GM19467 (cell line): ENCODE measurements around the gene PKHD1.

Source experiments
- ATAC-seq: cut with Tn5 transposase; IDR thresholded peaks from one replicate; pipeline ENCODE4 v1.9.1; 2021; ENCODE audit warnings: mild to moderate bottlenecking, moderate library complexity; ENCODE audit not compliant: unreplicated experiment

PKHD1 gene

DNA sequence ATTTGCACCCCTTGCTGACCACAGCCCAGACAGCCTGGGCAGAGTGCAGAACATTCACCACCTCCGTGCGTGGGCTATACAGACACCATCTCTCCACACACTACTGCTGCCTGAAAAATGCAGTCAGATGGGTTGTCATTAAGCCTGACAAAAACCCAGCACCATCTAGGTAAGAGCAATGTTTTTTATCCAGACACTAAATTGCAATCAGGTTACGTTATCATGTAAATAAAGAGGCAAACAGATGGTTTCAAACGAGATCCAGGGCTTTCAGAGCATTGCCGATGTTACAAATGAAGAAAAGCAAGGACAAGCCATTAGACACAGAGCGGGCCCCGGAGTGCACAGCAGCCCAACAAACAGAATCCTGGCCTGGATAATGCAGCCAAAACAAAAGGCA, 269.6 kb downstream of the PKHD1 start:
- no peak for ATAC-seq

DNA sequence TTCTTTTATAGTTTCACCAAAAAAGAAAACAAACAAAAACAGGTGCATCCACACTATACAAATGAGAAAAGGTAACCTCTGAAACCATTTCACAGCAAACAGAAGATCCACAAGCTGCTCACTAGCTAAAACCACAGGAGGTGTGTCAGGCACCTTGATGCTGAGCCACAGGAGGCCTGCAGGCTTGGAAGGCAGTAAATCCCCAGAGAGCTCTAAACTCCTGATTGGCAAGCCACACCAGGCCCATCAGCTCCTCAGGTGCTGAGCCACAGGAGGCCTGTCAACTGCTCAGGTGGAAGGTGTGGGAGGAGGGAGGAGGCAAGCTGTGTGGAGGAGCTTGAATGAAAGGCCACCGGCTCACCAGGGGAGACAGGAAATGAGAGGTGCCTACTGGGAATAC, 273.0 kb downstream of the PKHD1 start:
- no peak for ATAC-seq

DNA sequence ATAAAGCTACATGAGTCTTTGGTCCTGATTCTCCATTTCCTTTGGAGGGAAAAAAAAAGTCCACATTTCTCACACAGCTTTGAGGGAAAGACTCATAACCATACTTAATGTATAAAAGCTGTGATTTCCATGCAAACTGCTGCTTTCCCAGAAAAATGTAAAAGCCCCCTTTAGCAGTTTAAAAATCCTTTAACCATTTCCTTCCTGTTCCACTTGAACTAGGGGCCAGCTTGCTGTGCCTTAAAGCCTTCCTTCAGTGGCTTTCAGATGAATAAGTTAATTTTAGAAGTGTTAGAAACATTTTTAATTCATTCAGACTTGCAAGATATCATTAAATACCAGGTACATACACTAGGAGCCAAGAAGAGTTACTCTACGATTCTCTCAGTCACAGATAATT, 273.5 kb downstream of the PKHD1 start:
- ATAC-seq: no peak

DNA sequence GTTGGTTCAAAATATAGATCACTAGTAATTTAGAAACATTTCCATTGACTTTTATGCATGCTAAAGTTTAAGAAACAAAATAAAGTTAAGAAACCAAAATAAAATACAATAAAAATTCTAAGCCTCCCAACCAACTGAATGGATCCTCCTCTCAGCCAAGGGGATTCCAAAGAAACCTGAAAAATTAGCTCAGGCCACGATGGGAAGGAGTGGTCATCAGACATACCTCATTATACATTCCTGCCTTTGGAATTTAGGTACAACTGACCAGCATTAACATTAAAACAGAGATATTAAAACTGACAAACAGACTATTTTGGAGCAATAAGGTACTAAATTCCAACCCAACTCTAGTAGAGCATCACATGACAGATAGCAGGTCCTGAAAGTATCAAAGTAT, 275.2 kb downstream of the PKHD1 start:
- ATAC-seq: no peak

DNA sequence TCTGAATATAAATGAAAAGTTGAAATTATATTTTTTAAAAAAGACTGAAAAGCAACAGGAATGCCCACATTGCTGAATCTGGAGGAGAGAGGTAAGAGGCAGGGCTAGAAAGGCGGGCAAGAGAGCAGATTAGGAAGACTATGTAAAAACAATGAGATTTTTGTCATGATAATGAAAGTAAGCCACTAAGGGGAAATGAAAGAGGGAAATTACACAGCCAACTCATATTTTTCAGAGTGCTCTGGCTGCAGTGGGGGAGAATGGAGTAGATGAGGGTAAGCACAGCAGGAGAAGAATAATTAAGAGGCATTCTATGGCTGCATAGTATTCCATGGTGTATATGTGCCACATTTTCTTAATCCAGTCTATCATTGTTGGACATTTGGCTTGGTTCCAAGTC, 281.9 kb downstream of the PKHD1 start:
- no peak for ATAC-seq

DNA sequence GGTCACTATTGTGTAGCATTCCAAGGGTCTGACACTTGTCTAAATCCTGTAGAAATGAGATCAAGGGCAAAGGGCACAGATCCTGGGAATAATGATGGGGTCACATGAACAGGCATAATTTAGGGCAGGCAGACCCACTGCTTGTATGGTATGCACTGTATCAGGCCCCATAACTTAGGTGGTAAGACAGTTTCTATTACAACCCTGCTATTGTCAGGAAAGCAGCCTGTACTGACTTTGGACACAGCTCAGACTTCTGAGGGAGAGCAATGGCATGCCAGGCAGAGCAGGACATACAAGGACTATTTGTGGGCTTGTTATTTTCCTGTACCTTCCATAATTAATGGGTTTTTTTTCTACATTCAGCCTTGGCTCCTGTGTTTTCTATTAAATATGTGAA, 286.8 kb downstream of the PKHD1 start:
- no peak for ATAC-seq

DNA sequence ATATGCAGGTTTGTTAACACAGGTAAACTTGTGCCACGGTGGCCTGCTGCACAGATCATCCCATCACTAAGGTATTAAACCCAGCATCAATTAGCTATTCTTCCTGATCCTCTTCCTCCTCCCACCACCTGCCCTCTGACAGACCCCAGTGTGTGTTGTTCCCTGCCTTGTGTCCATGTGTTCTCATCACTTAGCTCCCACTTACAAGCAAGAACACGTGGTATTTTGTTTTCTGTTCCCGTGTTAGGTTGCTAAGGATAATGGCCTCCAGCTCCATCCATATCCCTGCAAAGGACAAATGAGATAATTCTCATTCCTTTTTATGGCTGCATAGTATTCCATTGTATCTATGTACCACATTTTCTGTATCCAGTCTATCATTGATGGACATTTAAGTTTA, 294.0 kb downstream of the PKHD1 start:
- ATAC-seq: no peak

DNA sequence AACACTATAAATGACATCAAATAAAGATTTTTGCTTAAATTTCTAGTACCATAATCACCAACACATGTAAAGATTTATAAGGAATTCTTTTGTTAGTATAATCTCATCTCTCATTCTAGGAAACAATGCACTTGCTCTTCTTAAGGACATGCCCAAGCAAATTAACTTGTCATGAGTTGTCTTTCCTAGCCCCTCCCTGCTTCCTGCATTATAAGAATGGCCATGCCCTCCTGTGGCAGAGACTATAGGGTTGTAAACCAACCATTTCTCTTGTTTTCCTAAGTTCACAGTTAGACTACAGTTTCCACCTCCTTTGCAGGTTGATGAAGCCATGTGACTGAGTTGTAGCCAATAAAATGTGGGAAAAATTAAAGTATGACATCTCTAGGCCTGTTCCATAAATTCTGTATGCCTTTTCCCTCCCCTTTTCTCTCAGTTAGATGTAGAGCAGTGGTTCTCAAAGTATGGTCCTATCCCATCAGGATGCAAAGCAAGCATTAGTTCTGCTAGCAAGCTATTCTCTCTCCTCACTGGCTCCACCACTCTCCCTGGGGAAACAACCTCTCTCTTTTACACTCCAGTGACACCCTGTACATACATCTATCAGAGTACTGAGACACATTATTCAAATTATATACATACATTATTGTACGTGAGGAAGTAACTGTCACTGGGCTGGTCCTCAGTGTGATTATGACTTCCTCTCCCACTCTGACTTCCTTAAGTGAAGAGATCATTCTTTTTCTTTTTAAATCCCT, 295.0 kb downstream of the PKHD1 start:
- no peak for ATAC-seq

DNA sequence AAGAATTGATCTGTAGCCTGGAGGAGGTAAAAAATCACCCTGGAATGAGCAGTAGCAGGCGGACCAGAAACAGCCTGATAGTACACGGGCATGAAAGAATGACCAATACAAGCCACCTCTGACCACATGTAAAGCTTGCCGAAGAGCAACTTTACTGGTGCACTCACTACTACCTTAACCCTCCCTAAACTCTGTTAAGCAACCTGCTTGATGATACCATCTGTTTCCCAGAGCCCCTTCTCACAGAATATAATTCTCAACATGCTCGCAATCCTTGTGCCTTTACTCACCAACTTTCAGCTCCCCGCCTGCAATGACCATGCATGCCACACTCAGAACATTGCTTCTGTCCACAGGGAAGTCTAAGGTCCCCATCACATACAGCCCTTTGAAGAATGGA, 296.5 kb downstream of the PKHD1 start:
- ATAC-seq: no peak

DNA sequence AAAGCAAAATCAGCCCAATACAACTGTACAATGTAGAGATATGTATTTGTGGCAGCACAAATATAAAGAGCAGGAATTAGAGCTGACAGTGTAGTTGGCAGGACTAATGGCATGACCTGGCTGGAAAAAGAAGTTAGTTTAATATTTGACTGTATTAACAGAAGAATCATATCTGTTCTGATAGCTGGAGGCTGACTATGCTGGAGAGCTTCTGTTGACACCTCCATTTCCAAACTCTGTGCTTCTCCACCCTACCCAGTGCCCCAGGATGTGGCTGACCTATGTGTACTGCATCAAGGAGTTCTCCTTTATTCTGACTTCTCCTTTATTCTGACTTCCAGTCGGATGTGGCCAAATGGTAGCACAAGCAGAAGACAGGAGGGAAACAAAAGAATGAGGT, 299.3 kb downstream of the PKHD1 start:
- ATAC-seq: no peak

DNA sequence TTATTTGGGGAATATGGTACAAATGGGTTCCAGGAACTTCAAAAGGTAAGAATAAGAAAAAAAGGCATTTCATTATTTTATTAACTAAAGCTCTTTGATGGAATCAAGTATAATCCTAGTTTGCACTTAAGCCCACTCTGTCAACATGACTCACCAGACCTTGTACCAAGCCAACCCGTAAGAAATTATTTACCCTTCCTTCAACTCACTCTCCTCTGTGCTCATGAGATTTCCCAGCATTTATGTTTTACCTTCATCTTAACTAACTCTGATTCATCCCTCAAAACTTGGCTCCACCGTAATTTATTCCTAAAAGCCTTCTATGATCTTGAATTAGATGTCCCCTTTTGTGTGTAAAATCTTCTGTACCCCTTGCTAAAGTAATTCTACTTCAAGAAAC, 308.7 kb downstream of the PKHD1 start:
- no peak for ATAC-seq

DNA sequence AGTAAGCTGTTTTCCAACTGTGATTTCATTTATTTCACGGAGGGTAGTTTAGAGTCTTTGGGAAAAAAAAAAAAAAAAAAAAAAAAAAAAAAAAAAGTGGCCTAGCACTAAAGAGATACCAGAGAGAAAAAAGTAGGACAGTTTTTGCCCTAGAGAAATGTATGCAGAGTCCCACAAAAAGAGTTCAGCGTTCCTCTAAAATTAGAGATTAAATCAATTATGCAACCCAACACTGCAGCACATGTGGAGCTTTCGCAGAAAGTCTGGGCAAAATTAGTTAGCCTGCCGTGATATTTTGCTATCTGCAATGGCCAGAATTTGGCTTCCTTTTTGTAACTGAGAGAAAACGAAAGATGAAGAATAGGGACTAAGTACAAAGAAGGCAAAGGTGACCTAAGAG, 309.8 kb downstream of the PKHD1 start:
- no peak for ATAC-seq

DNA sequence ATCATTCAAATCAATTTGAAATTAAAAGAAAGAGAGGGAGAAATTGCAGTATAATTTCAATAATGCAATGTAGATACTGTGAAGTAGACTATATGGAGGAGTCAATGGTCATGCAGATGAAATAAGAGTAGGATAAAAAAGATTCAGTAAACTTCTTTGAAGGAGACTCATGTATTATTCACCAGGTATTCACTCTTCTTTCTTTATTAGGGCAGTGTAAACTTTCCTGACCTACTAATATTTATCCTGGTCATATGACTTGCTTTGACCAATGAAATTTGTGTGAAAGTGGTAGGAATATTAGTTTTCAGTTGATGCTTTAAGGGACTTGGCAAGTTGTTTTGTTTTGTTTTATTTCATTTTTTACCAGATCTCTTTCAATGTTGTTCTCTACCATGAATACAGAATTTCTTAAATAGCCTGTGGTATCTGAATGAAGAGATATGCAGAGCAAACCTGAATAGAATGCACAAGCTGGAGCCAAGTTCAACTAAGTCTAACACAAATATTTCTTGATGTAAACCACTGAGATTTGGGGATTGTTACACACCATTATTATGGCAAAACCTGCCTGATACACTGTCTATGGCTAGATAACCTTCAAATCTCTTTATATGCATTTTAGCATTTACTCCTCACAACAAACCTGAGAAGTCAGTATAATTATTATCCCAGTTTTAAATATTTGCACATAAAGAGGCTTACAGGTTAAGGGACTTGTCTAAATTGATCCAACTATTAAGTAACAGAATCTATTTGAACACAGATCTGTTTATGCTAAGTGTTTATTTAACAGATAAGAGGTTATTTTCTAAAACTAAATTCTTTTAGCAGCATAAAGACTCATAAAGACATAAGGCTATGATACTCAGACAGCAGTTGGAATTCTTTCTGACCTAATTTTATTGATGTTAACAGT, 311.2 kb downstream of the PKHD1 start:
- no peak for ATAC-seq

DNA sequence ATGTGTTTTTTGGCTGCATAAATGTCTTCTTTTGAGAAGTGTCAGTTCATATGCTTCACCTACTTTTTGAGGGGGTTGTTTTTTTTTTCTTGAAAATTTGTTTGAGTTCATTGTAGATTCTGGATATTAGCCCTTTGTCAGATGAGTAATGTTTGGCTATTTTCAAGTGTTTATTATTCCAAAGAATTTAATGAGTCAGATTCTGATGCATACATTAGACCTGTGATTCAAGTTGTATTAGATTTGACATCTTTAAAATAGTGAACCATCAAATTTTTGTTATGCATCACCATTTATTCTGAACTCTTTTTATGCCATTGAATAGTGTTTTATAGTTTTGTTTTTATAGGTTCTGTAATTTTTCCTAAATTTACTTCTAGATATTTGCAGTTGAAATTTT, 319.3 kb downstream of the PKHD1 start:
- no peak for ATAC-seq

DNA sequence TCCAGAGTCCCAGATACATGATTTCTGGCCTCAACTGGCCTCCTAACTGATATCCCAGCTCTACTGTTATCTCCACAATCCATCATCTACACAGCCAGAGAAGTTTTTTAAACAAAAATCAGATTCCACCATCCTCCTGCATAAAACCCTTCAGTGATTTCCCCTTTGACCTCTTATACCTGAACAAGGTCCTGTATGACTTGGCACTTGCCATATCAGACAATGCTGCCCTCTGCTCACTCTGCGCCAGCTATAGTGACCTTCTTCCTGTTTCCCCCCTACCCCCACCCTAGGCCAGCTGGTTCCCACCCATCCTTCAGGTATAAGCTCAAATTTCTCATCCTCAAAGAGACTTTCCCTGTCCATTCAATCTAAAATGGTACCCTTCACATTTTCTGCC, 322.2 kb downstream of the PKHD1 start:
- no peak for ATAC-seq

DNA sequence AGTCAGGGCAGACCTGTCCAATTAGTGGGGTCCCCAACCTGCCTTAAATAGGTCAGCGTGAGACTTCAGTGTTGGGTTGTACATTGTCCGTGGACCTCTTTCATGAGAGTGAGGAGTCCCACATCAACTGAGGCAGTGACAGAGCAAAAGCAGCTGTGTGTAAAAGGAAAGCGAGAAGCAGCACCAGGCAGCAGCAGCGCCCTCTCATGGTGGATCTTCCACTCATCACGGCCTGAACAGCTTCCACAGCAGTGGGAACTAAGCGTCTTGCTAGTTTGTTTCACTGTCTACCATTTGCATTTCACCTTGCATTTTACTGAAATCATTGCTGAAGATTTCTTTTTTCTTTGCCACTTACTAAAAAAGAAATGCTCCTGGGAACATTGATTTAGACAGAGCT, 333.8 kb downstream of the PKHD1 start:
- ATAC-seq: no peak

DNA sequence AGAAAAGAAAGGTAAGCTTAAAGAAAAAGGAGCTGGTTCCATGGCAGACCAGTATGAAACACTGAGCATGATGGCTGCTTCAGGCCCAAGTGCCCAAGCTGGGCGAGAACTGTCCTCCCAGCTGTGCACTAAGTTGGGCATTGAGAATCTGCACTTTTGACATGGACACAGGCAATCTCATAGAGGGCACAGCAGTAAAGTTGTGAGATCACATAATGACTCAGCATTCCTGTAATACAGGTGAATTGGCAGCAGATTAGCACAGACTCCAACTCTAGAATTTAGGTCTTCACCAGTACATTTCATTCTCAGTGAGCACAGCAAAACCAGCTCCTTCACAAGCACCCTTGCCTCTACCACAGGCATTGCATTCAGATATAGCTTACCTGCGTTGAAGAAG, 343.4 kb downstream of the PKHD1 start:
- no peak for ATAC-seq

DNA sequence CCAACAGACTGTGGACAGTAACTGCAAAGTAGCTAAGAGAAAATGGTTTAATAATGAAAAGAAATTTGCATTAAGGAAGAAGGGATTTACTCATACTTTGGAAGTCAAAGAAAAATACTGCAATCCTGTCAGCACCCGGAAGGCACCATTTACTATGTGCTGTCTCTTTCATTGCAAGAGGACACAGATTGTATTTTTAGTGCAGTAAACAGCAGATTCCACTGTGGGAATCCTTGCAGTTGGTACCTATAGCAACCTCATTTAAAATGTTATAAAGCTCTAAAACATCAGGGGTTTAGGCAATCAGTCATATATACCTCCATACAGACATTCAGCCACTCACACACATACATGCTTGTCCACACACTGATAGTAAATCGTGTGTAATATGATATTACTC, 346.8 kb downstream of the PKHD1 start:
- no peak for ATAC-seq

DNA sequence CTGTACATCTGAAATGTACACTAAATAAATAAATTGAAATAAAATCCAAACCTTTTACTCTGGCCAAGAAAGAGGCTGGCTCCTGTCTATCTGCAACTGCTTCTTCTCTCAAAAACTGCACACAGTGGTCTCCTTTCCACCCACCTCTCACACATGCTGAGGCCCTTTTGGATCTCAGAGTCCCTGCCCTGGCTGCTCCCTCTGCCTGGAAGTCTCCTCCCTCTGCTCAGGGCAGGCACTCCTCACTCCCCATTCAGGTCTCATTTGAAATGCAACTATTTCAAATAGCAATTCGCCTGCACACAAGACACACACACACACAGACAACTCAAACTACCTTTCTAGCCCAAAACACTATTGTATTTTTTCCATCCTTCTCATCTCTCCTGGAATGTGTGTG, 348.8 kb downstream of the PKHD1 start:
- ATAC-seq: no peak

DNA sequence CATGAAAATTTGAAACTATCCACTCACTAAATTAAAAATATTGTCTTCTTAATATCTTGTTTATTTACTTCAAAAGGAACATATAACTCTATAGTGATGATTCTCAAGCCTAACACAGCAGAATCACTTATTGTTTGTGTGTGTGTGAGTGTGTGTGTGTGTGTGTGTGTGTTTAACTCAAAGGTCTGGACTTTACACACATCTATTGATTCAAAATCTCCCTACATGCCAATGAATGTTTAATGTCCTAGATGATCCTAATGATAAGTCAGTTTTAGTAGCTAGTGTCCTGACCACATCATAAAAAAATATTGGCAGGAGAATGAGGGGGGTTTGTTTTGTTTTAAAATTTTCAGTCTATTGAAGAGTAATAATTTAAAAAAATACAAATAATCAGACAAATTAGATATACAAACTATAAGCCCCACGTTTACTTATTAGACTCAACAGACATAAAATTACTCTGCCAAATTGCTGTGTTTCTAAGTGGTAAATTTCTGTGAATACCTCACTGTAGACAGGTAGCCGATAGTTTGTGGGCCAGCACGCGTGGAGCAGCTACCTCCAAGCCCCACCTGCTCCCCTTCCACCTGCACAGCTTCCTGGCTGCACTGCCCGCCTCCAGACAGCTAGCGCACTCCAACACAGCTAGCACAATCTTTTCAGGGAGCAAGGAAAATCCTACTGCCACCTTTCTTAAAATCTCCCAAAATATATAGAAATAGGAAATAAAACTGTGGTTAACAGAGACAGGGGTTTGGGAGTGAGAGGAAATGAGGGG, 349.6 kb downstream of the PKHD1 start:
- no peak for ATAC-seq

DNA sequence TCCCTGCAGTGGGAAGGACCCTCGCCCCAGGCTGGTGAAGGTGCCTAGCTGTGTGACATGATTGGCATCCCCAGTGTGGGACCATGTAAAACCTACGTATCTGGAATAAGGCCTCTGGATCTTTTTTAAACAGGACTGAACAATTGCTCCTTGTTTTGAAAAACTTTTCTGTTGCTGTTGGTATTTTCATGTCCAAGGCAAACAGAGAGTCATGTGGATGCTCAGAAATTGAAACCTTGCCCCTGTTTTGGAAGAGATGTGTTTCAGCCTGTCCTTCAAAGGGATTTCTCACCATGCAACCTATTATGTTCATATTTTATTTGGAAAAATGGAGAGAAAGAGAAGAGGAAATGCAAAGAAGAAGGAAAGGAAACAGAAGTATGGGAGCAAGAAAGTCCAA, 362.3 kb downstream of the PKHD1 start:
- ATAC-seq: no peak

DNA sequence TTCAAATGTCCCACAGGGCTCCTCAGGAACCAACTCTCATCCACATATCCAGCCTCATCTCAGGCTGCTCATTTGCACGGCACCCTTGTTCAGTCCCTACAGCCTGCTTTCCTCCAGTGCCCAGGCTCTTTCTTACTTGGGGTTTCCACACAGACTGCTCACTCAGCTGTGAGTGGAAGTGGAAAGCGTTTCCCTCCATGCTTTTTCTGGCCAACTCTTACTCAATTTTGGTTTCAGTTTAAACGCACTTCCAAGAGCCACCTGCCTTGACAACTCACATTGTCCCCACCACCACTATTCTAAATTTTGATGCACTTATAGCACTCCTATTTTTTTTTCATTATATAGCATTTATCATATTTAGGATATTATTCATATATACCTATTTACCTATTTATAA, 367.1 kb downstream of the PKHD1 start:
- no peak for ATAC-seq
